HepG2 (cell line): Measurements from ENCODE around the gene ANAPC1. TPM values are rescaled to one million over a fixed set of nuclear protein-coding genes. Genes with fewer than 3 reads are reported as not detected.

Experiments used
- AGO2 ChIP-seq: fragments of 200-400 bp; formaldehyde crosslinking; optimal IDR thresholded peaks from 2 replicates; pipeline ENCODE3; 2017; ENCODE audit warnings: mild to moderate bottlenecking, low read depth, low read length, moderate library complexity
- ETV6 ChIP-seq: sonication (generic); formaldehyde crosslinking; conservative IDR thresholded peaks from 2 replicates; pipeline ENCODE4 v1.4.0; 2020; ENCODE audit warnings: missing genetic modification reagents
- GLMP ChIP-seq: sonication (generic); formaldehyde crosslinking; IDR thresholded peaks from 2 replicates; pipeline ENCODE4 v1.9.0; 2021; ENCODE audit warnings: missing genetic modification reagents, mild to moderate bottlenecking, borderline replicate concordance
- HNF1A ChIP-seq, 2 experiments: sonication (generic) in 1 of 2; formaldehyde crosslinking in 1 of 2; IDR thresholded peaks; 2 replicates each; pipeline versions ENCODE4 v1.4.0 to v1.6.1; 2016 to 2020; ENCODE audit warnings: borderline replicate concordance in 1 of 2, low read depth in 1 of 2, mild to moderate bottlenecking in 1 of 2, missing genetic modification reagents in 1 of 2
- IRF1 ChIP-seq: sonication (generic); formaldehyde crosslinking; IDR thresholded peaks from 2 replicates; pipeline ENCODE4 v1.4.0; 2020; ENCODE audit warnings: low read depth, mild to moderate bottlenecking, missing genetic modification reagents
- MED13 ChIP-seq: sonication (generic); formaldehyde crosslinking; IDR thresholded peaks from 2 replicates; pipeline ENCODE4 v1.5.0; 2020; ENCODE audit warnings: missing genetic modification reagents
- POGK ChIP-seq: sonication (generic); formaldehyde crosslinking; conservative IDR thresholded peaks from 2 replicates; pipeline ENCODE4 v1.8.0; 2022; ENCODE audit warnings: mild to moderate bottlenecking, moderate library complexity, missing genetic modification reagents
- PRPF4 ChIP-seq: fragments of 200-400 bp; formaldehyde crosslinking; IDR thresholded peaks from 2 replicates; pipeline ENCODE4 v1.6.1; 2016; ENCODE audit warnings: low read length, low read depth; ENCODE audit not compliant: poor library complexity, severe bottlenecking
- RELA ChIP-seq: sonication (generic); formaldehyde crosslinking; IDR thresholded peaks from 2 replicates; pipeline ENCODE4 v1.4.0; 2020; ENCODE audit warnings: missing genetic modification reagents
- SP2 ChIP-seq: sonication (generic); formaldehyde crosslinking; IDR thresholded peaks from 2 replicates; pipeline ENCODE4 v1.5.1; 2020; ENCODE audit warnings: mild to moderate bottlenecking, missing genetic modification reagents
- TCF7 ChIP-seq: sonication (generic); IDR thresholded peaks from 2 replicates; pipeline ENCODE4 v1.6.1; 2016; ENCODE audit warnings: antibody characterized with exemption, low read depth
- TFAP4 ChIP-seq: sonication (generic); IDR thresholded peaks from 2 replicates; pipeline ENCODE4 v1.6.1; 2016; ENCODE audit warnings: low read depth, borderline replicate concordance
- ZBTB46 ChIP-seq: sonication (generic); formaldehyde crosslinking; IDR thresholded peaks from 2 replicates; pipeline ENCODE4 v1.4.0; 2020; ENCODE audit warnings: mild to moderate bottlenecking, missing genetic modification reagents, borderline replicate concordance
- ZNF335 ChIP-seq: sonication (generic); formaldehyde crosslinking; IDR thresholded peaks from 2 replicates; pipeline ENCODE4 v1.4.0; 2020; ENCODE audit warnings: missing genetic modification reagents
- ZNF724P ChIP-seq: sonication (generic); formaldehyde crosslinking; IDR thresholded peaks from 2 replicates; pipeline ENCODE4 v1.8.0; 2022; ENCODE audit warnings: missing genetic modification reagents, borderline replicate concordance
- polyA plus RNA-seq, 8 experiments: library from polyadenylated mRNA; depleted of rRNA in 3 of 8; stranded (reverse) in 7 of 8; unstranded in 1 of 8; fragments of >200 nt; fragmentation: Illumina TruSeq in 4 of 8; extraction: Trizol in 4 of 8; gene quantifications; 2 replicates each; pipeline versions ENCODE4 v1.2.1 to v1.2.3, GENCODE V29; 2011 to 2016; ENCODE audit warnings: low read depth in 4 of 8, missing spikeins in 1 of 8, mixed read lengths in 1 of 8; ENCODE audit not compliant: insufficient read depth in 1 of 8
- total RNA-seq, 5 experiments: library from RNA; depleted of rRNA; stranded (reverse); fragments of >200 nt; fragmentation: Illumina TruSeq; extraction: Trizol; gene quantifications; 2 replicates each; pipeline ENCODE4 v1.2.3, GENCODE V29; 2016; ENCODE audit warnings: low read depth in 1 of 5

ANAPC1 gene
- total and polyA plus RNA-seq, 2 of the 13 experiments (the other 11 are each of a cell fraction or from before 2014, with no cell fraction given): 50.0 to 89.7 TPM

- TF ChIP-seq AGO2: peak; percentile 91
- no peak for TF ChIP-seq ZBTB46
- TF ChIP-seq HNF1A (IDR thresholded peaks at IDR 0.05; ENCODE audit: low read depth): no peak
- TF ChIP-seq HNF1A (CRISPR knock-in tag; IDR thresholded peaks at IDR 0.05; ENCODE audit: borderline replicate concordance): no peak; the same call in 1 of the 2 replicates
- peak; percentile 49; the same call in 1 of the 2 replicates for TF ChIP-seq TFAP4
- no peak for TF ChIP-seq GLMP (CRISPR knock-in tag)
- peak; percentile 93 for TF ChIP-seq ZNF724P
- no peak; the same call in 1 of the 2 replicates for TF ChIP-seq SP2 (CRISPR knock-in tag)
- TF ChIP-seq IRF1: no peak
- TF ChIP-seq TCF7: no peak
- TF ChIP-seq MED13: peak; percentile 81
- no peak for TF ChIP-seq PRPF4
- peak; percentile 71; the same call in 1 of the 2 replicates for TF ChIP-seq RELA (CRISPR knock-in tag)
- peak; percentile 52; the same call in 1 of the 2 replicates for TF ChIP-seq POGK (CRISPR knock-in tag)
- TF ChIP-seq ZNF335: no peak; the same call in 1 of the 2 replicates
- TF ChIP-seq ETV6 (CRISPR knock-in tag): peak; percentile 79; the same call in 1 of the 2 replicates
Observed at GRCh38 chr2:111897924-111898702, 14.1 kb upstream of the ANAPC1 start, which contains the start of gene MERTK (continued).
